ENCODE results near the gene ELFN1.
"Not testable (repeated sequence)": the region's sequence is repeated elsewhere in the genome, so short reads cannot be mapped to it uniquely, and the experiment has no call there.

Gene ELFN1

DNA sequence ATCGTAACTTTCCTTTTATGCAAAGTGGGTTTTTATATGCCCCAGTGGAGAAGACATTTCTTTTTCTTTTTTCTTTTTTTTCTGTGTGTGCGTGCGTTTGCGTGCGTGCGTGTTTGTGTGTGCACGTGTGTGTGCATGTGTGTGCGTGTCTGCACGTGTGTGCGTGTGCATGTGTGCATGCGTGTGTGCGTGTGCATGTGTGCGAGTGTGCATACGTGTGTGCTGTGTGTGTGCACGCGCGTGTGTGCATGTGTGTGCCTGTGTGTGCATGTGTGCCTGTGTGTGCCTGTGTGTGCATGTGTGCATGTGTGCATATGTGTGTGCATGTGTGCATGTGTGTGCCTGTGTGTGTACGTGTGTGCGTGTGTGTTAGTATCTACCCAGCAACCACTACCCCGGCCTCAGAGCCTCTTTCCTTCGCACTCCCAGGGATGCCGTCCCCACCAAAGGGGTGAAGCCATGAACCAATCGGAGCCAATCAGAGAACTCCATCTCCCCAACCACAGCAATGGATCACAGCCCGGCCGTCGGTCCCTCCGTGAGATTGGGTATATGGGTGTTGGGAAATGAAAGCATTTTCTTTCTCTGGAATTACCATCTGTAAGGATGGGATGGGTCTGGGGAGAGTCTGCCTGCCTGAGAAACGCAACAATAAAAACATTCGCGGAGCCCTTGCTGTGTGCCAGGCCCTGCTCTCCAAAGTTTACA is 92.3 kb downstream of the ELFN1 start:
- DNase-seq, result no peak

DNA sequence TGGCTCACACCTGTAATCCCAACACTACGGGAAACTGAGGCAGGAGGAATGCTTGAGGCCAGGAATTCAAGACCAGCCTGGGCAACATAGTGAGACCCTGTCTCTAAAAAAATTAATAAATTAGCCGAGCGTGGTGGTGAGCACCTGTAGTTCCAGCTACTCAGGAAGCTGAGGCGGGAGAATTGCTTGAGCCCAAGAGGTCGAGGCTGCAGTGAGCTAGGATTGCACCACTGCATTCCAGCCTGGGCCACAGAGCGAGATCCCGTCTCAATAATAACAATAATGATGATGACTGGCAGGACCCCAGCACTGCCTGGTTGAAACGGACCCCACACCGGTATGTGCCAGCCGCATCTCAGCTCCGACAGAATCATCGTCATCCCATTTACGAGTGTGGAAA is 93.0 kb downstream of the ELFN1 start:
- DNase-seq, result no peak

DNA sequence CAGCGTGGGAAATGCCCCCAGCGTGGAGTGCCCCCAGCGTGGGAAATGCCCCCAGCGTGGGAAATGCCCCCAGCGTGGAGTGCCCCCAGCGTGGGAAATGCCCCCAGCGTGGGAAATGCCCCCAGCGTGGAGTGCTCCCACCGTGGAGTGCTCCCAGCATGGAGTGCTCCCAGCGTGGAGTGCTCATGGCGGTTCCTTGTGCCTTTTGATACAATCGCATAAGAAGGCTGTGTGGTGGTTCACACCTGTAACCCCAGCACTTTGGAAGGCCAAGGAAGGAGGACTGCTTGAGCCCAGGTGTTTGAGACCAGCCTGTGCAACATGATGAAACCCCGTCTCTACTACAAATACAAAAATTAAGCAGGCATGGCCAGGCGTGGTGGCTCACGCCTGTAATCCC is 93.8 kb downstream of the ELFN1 start:
- not testable (repeated sequence) for DNase-seq

DNA sequence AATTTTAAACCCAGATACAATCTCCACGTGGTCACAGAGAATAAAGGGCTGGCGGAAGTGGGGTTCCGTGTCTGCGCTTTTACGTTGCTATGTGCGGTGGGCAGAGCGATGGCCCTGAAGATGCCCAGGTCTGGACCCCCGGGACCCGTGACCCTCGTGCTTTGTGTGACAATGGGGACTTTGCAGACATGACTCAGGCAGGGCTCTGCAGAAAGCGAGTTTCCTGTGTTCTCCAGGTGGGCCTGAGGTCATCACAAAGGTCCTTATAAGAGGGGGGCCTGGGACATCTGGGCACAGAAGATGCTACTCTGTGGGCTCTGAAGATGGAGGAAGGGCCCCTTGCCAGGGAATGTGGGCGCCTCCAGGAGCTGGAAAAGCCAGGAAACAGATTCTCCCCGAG is 95.3 kb downstream of the ELFN1 start:
- no peak for DNase-seq

DNA sequence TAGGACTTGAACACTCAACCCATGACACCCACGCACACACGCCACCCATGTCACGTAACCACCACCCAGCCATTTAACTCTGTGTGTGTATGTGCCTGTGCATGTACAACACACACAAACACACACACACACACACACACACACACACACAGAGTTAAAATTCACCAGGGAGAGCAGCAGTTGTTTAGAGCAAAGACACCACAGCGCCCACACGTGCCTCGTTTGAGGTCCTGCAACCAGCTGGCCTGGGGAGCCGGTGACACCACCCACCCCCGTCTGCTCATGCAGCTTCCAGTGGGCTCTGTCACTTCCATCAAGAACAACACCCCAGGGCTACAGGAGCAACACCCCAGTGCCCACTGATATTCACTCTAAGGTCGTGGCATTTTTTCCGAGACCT is 97.4 kb downstream of the ELFN1 start:
- DNase-seq, result no peak

DNA sequence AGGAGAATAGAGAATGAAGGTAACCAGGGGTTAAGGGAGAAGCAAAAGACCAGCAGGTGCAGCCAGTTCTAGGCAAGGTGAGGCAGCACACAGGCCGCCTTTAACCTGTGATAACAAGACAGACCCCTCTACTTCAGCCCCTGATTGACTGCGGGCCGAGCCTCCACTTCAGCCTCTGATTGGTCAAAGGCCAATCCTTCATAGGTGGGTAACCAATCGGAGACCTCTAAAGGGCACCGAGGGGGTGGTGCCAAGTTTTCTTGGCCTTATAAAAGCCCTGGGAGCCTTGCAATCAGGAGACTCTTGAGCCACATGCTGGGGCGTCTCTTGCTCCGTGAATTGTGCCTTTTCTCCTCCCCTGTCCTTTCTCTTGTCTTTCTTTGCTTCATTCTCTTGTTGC is 98.8 kb downstream of the ELFN1 start:
- no peak for DNase-seq

DNA sequence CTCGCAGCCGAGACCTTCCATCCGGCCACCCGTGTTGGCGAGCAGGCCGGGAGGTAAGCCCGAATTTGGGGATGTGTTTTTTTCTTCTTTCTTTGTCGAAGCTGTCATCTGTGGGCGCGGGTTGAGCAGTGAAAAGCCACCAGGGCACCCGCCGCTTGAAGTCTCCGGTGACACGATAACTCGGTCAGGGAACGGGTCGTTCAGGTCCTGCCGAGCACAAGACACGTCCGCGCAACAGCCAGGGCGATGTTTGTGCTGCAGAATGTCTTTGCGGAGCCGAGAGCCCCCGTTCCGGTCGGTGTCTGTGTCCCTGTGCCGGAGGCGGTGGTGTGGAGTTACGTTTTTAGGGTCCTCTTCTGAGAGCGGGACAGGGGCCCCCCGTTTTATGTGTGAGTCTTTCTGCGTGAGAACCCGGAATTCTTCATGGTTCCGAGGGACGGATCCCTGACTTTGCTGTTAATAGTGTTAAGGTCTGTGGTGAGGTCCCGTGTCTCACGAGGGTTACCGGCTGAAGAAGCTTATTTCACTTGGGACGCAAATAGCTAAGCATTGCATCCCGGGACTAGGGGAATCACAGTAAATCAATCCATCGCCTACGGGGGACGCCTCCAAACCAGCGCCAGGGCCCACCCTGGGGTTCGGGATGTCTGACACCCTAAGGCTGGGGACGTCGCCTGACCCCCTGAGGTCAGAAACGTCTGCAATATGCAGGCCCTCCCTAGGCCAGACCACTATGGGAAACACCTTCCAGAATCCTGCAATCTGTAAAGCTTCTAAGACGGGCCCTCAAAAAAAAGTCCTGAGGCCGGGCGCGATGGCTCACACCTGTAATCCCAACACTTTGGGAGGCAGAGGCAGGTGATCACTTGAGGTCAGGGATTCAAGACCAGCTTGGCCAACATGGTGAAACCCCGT is 99.5 kb downstream of the ELFN1 start:
- DNase-seq, result no peak

DNA sequence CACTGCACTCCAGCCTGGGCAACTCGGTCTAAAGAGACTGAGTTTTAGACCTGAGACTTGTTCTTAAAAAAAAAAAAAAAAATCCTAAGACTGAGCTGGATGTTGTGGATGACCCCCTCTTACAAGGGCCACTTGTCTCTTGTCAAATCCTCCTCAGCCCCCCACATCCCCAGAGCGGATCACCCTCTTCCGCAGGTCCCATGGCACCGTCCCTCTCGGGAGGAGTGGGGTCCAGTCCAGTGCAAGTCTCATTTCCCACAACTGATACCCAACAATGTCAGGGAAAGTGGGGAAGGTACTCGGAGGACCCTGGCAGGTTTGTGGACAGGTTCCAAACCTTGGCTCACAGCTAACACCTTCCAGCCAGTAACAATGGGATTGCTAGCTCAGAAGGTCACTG is 100.3 kb downstream of the ELFN1 start:
- DNase-seq, result no peak

DNA sequence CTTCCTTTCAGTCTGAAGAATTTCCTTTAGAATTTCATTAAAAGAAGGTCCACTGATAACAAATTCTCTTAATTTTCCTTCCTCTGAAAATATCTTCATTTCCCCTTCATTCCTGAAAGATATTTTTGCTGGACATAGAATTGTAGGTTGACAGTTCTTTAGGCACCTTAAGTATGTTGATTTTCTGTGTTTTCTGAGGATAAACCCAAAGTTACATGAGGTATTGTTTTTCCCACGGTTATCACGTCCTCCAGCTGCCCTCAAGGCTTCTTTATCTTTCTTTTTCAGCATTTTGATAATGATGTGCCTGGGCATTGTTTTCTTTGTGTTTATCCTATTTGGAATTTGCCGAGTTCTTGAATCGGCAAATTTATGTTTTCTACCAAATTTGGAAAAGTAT is 105.3 kb downstream of the ELFN1 start:
- DNase-seq, result no peak

DNA sequence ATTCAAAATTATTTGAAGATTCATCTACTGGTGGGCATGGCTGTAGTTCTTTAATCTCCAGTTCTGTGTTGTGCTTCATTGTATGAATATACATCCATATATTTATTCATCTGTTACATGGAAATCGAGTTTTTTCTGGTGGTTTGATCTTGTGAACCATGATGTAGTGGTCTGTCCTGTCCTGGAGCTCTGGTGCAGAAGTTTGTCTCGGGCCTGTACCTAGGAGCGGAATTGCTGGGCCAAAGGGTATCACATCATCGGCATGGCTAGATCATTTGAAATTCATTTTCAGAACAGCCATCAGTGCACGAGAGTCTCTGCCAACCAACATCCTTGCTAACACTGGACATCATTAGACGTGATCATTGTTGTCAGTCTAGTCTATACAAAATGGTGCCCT is 107.0 kb downstream of the ELFN1 start:
- DNase-seq, result no peak

DNA sequence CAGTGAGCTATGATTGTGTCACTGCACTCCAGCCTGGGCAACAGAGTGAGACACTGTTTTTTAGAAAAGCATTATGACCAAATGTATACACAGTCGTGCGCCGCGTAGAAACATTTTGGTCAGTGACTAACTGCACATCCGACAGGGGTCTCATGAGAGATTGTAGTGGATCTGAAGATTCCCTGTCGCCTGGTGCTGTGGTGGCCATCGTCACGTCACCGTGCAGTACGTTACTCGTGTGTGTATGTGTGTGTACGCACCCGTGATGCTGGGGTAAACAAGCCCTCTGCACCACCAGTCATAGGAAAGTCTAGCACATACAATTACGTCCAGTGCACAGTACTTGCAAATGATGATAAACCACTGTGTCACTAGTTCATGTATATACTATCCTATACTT is 109.4 kb downstream of the ELFN1 start:
- no peak for DNase-seq

DNA sequence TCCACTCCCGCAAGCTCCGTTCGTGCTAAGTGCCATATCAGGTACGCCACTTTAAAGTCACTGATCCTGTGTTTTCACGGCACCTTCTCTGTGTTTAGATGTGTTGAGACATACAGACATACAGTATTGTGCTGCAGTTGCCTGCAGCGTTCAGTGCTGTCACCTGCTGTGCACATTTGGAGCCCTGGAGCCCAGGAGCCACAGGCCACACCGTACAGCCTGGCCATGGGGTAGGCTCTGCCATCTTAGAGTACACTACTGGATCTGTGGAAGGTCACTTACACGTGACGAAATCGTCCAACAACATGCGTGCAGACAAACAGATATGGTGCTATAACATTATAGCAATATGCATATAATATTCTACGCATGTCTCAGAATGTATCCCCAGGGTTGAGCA is 111.3 kb downstream of the ELFN1 start:
- DNase-seq, result no peak

DNA sequence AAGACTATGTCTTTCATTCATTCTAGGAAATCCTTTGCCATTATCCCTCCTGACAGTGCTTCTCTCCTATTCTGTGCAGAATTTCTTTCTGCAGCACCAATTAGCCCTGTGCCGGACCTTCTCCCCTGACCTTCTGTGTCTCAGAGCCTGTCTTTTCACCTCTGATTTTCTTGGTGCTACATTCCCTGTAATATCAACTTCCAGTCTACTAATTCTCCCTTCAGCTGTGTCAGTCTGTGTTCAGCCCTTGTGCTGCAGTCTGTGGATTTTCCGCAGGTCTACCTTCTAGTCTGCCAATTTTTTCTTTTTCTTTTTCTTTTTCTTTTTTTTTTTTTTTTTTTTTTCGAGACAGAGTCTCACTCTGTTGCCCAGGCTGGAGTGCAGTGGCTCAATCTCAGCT is 115.8 kb downstream of the ELFN1 start:
- DNase-seq, result no peak

DNA sequence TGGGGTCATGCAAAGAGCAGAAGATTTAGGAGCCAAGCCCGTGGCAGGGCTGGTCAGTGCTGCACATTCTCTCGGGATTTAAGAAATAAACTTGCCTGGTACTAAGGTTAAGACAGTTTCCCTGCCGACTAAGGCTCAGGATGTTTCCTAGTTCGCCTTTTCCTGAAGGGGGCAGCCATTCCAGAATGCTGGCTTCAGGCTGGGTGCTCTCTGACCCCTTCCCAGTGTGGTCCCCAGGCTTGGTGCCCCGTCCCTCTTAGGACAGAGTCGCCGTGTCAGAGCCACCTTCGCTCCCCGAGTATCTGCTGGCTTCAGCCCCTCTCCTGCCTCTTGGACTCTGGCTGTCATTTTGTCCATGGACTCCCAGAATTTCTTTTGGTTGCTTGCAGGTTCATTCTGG is 117.2 kb downstream of the ELFN1 start:
- DNase-seq, result no peak

DNA sequence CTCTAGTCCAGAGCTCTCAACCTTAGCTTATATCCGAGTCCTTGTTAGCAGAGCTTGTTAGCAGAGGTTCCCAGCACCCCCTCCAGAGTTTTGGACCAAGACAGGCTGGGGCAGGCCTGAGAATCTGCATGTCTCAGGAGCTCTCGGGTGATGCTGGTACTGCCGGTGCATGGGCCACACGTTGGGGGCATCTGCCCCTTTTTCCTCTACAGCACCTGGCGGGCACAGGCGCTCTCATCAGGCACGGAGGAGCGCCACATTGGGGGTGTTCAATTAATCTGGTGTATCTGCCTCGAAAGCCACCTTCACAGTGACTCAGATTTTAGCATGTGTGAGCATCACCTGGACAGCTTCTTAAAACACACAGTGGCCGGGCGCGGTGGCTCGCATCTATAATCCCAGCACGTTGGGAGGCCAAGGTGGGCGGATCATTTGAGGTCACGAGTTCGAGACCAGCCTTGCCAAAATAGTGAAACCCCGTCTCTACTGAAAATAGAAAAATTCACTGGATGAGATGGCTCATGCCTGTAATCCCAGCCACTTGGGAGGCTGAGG is 117.7 kb downstream of the ELFN1 start:
- DNase-seq, result no peak

DNA sequence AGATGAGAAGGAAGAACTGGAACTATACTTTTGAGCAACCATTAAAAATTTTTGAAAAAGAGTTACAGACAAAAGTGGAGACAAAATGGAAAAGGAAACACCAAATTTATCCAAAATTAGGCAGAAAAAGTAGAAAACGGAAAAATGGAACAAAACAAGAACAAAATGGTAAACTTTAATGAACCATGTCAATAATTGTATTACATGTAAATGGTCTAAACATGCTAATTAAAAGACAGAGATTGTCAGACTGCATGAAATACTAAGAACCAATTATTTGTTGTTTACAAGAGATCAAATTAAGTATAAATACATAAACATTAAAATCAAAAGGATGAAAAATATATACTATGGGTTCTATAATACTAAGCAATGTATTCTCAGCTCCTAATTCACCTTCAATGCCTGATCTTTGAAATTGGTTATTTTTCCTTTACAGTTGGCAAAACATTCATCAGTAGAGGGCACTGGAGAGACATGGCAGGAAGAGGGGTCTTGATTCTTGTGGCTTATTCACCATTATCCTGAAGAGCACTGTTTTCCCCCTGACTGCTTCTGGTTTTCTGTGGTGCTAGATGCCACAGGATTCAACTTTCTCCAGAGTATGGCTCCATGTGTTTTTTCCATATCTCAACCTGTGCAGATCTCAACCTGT is 124.9 kb downstream of the ELFN1 start:
- no peak for DNase-seq
